ENCODE measurements around the gene PICK1. TPM values are rescaled to one million over a fixed set of nuclear protein-coding genes. Genes with fewer than 3 reads are reported as not detected.

Gene PICK1
- total and polyA plus RNA-seq, 4 donors, result 5.8 to 25.8 (median 13.1) TPM

DNA sequence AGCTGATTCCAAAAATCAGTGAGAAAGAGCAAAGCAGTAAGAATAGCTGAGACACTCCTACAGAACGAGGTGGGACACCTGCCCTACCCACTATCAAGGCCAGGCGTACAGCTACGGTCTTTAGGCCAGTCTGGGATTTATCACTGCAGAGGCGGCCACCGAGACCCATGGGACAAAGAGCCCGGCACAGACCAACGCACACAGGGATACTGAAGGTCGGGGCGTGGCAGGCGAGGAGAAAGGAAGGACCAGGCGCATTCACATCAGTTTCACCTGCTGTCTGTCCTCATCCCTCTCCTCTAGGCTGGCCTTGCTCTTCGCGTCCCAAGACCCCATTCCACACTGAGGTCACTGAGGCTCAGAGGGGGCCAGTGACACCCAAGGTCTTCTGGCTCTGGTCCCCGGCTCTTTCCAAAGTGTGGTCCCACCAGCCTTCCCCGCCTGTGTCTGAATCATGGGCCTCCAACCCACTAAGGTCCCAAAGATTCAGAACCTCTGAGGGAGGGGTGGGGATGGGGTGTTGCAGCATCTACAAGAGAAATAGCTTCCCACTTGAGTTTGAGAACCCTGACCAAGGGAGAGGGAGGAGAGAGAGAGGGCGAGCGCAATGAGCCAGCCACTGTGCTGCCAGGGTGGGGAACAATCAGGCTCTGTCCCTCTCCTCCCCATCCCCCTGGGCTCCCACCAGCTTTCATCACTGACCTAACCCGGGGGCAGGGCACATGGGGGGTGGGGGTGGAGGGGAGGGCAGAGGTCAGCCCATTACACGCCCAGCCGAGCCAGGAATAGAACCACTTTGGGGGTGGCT lies 7.2 kb upstream of the PICK1 start:
- Histone ChIP-seq H3K9me3 (ENCODE audit: control insufficient read depth in 4 of 4, low read length in 3 of 4) (no peaks in the 10 kb centered on the region), H3K36me3 (ENCODE audit: control insufficient read depth in 4 of 4, insufficient read depth in 3 of 4, low read depth in 1 of 4, low read length in 3 of 4) (no peaks in the 10 kb centered on the region), H3K4me3 (ENCODE audit: low read depth in 1 of 3, low read length in 3 of 3) (no peak overlapping the region), H3K4me1 (ENCODE audit: control insufficient read depth in 4 of 4, insufficient read depth in 4 of 4, low read length in 3 of 4) (peaks cover 0 to 5% (median 3%) of the 10 kb centered on the region in 4 donors), H3K9ac (ENCODE audit: low read depth in 1 of 2, low read length in 2 of 2) (no peak overlapping the region), H3K27me3 (ENCODE audit: control insufficient read depth in 4 of 4, insufficient read depth in 4 of 4, low read length in 3 of 4) (no peaks in the 10 kb centered on the region), H3K27ac (ENCODE audit: low read depth in 1 of 2, low read length in 2 of 2) (no peak overlapping the region)
- TF ChIP-seq, protein P1, sequence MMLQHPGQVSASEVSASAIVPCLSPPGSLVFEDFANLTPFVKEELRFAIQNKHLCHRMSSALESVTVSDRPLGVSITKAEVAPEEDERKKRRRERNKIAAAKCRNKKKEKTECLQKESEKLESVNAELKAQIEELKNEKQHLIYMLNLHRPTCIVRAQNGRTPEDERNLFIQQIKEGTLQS (IDR thresholded peaks at IDR 0.05), result no peak
- TF ChIP-seq, protein P2, sequence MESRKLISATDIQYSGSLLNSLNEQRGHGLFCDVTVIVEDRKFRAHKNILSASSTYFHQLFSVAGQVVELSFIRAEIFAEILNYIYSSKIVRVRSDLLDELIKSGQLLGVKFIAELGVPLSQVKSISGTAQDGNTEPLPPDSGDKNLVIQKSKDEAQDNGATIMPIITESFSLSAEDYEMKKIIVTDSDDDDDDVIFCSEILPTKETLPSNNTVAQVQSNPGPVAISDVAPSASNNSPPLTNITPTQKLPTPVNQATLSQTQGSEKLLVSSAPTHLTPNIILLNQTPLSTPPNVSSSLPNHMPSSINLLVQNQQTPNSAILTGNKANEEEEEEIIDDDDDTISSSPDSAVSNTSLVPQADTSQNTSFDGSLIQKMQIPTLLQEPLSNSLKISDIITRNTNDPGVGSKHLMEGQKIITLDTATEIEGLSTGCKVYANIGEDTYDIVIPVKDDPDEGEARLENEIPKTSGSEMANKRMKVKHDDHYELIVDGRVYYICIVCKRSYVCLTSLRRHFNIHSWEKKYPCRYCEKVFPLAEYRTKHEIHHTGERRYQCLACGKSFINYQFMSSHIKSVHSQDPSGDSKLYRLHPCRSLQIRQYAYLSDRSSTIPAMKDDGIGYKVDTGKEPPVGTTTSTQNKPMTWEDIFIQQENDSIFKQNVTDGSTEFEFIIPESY (IDR thresholded peaks at IDR 0.05), result no peak
- TF ChIP-seq NR2F2 (IDR thresholded peaks at IDR 0.05) (no peak), SP1 (IDR thresholded peaks at IDR 0.05) (no peak), GABPA (IDR thresholded peaks at IDR 0.05 in 1 of 2, conservative IDR thresholded peaks at IDR 0.05 in 1 of 2) (no peak), TAF1 (conservative IDR thresholded peaks at IDR 0.05) (no peak), RAD21 (IDR thresholded peaks at IDR 0.05) (no peak), HNF4A (conservative IDR thresholded peaks at IDR 0.05) (no peak), EGR1 (IDR thresholded peaks at IDR 0.05; ENCODE audit: low read depth in 2 of 2) (no peak), RXRA (IDR thresholded peaks at IDR 0.05) (no peak), FOXA1 (IDR thresholded peaks at IDR 0.05) (no peak), YY1 (IDR thresholded peaks at IDR 0.05) (no peak), JUND (IDR thresholded peaks at IDR 0.05) (no peak), FOXA2 (IDR thresholded peaks at IDR 0.05) (no peak), HNF4G (IDR thresholded peaks at IDR 0.05) (no peak)
- TF ChIP-seq, protein P3, sequence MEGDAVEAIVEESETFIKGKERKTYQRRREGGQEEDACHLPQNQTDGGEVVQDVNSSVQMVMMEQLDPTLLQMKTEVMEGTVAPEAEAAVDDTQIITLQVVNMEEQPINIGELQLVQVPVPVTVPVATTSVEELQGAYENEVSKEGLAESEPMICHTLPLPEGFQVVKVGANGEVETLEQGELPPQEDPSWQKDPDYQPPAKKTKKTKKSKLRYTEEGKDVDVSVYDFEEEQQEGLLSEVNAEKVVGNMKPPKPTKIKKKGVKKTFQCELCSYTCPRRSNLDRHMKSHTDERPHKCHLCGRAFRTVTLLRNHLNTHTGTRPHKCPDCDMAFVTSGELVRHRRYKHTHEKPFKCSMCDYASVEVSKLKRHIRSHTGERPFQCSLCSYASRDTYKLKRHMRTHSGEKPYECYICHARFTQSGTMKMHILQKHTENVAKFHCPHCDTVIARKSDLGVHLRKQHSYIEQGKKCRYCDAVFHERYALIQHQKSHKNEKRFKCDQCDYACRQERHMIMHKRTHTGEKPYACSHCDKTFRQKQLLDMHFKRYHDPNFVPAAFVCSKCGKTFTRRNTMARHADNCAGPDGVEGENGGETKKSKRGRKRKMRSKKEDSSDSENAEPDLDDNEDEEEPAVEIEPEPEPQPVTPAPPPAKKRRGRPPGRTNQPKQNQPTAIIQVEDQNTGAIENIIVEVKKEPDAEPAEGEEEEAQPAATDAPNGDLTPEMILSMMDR (IDR thresholded peaks at IDR 0.05; ENCODE audit: low read depth, low read length, missing input control), result no peak
- TF ChIP-seq, protein P4, sequence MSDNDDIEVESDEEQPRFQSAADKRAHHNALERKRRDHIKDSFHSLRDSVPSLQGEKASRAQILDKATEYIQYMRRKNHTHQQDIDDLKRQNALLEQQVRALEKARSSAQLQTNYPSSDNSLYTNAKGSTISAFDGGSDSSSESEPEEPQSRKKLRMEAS (IDR thresholded peaks at IDR 0.05), result no peak
- TF ChIP-seq, protein P5, sequence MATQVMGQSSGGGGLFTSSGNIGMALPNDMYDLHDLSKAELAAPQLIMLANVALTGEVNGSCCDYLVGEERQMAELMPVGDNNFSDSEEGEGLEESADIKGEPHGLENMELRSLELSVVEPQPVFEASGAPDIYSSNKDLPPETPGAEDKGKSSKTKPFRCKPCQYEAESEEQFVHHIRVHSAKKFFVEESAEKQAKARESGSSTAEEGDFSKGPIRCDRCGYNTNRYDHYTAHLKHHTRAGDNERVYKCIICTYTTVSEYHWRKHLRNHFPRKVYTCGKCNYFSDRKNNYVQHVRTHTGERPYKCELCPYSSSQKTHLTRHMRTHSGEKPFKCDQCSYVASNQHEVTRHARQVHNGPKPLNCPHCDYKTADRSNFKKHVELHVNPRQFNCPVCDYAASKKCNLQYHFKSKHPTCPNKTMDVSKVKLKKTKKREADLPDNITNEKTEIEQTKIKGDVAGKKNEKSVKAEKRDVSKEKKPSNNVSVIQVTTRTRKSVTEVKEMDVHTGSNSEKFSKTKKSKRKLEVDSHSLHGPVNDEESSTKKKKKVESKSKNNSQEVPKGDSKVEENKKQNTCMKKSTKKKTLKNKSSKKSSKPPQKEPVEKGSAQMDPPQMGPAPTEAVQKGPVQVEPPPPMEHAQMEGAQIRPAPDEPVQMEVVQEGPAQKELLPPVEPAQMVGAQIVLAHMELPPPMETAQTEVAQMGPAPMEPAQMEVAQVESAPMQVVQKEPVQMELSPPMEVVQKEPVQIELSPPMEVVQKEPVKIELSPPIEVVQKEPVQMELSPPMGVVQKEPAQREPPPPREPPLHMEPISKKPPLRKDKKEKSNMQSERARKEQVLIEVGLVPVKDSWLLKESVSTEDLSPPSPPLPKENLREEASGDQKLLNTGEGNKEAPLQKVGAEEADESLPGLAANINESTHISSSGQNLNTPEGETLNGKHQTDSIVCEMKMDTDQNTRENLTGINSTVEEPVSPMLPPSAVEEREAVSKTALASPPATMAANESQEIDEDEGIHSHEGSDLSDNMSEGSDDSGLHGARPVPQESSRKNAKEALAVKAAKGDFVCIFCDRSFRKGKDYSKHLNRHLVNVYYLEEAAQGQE (IDR thresholded peaks at IDR 0.05), result no peak
- no peak for DNase-seq (ENCODE audit: low spot score)
- WGBS, result 82% methylated on average over 20 of the region's 20 CpGs

All from liver (tissue), 9 donors.